HuH-7 (cell line): ENCODE data around the gene SLC4A2.
"Not testable (repeated sequence)": the region's sequence is repeated elsewhere in the genome, so short reads cannot be mapped to it uniquely, and the experiment has no call there.

Source experiments
- DNase-seq: peaks from one replicate; pipeline ENCODE4 v3.0.0; 2011; ENCODE audit warnings: low spot score

The SLC4A2 gene

GRCh38 chr7:151025924-151026671 lies 33.3 kb upstream of the SLC4A2 start:
- DNase-seq = no peak

- DNase-seq = not testable (repeated sequence)
These were observed 32.3 kb upstream of the SLC4A2 start for GRCh38 chr7:151026771-151027727.

GRCh38 chr7:151027728-151028130 lies 31.7 kb upstream of the SLC4A2 start:
- not testable (repeated sequence) for DNase-seq

GRCh38 chr7:151028131-151028947 lies 31.1 kb upstream of the SLC4A2 start, which contains the start of gene ABCB8:
TSS of gene ABCB8 (plus strand) at chr7:151028450. CDS start at chr7:151028516, 66 bp downstream.
- peak; percentile 100 for DNase-seq

- DNase-seq = no peak
These were observed 30.4 kb upstream of the SLC4A2 start for GRCh38 chr7:151028948-151029501.

GRCh38 chr7:151031011-151031410 lies 28.4 kb upstream of the SLC4A2 start:
- DNase-seq = no peak

- no peak for DNase-seq
These were observed 26.2 kb upstream of the SLC4A2 start for GRCh38 chr7:151032936-151033863.

- no peak for DNase-seq
These were observed 25.5 kb upstream of the SLC4A2 start for GRCh38 chr7:151033864-151034249.

GRCh38 chr7:151034312-151035025 lies 24.9 kb upstream of the SLC4A2 start:
- no peak for DNase-seq

GRCh38 chr7:151035026-151035717 lies 24.2 kb upstream of the SLC4A2 start:
- DNase-seq = no peak

- DNase-seq = no peak
These were observed 23.5 kb upstream of the SLC4A2 start for GRCh38 chr7:151035902-151036301.

GRCh38 chr7:151038951-151039849 lies 20.2 kb upstream of the SLC4A2 start:
- DNase-seq = peak; percentile 79

- no peak for DNase-seq
These were observed 19.4 kb upstream of the SLC4A2 start for GRCh38 chr7:151039850-151040548.

- no peak for DNase-seq
These were observed 18.6 kb upstream of the SLC4A2 start for GRCh38 chr7:151040616-151041375.

GRCh38 chr7:151043449-151043848 lies 15.9 kb upstream of the SLC4A2 start:
- not testable (repeated sequence) for DNase-seq

GRCh38 chr7:151043959-151044358 lies 15.4 kb upstream of the SLC4A2 start:
- DNase-seq = no peak

GRCh38 chr7:151045262-151045661 lies 14.1 kb upstream of the SLC4A2 start:
- DNase-seq = no peak
